GM12878 (cell line): Measurements from ENCODE around the gene FOXJ1. TPM values are rescaled to one million over a fixed set of nuclear protein-coding genes. Genes with fewer than 3 reads are reported as not detected.

ENCODE experiments used
- ATAC-seq: fragments of 200-7000 bp; cut with Tn5 transposase; 3 replicates; pipeline ENCODE4 v1.9.1; 2020; ENCODE audit warnings: mild to moderate bottlenecking, moderate library complexity
- BruUV-seq: library from RNA; stranded (reverse); fragments of 400-500 nt; replicated peaks from 2 replicates; lab custom pipeline; 2021; lab: Mats Ljungman, UMichigan
- CTCF ChIA-PET: fragments of 300-600 bp; sonication (Branson Sonifier 250); formaldehyde crosslinking; extraction: SDS; loops from one replicate; lab custom pipeline; 2021; ENCODE audit warnings: inconsistent platforms; lab: Yijun Ruan, JAX
- POLR2A ChIA-PET: fragments of 350-600 bp; formaldehyde crosslinking; extraction: SDS; loops from one replicate; lab custom pipeline; 2021; ENCODE audit warnings: inconsistent platforms; lab: Charles Lee
- RAD21 ChIA-PET: fragments of 300-600 bp; sonication (Branson Sonifier 250); formaldehyde crosslinking; loops from one replicate; lab custom pipeline; 2023; ENCODE audit warnings: antibody characterized with exemption; ENCODE audit not compliant: unreplicated experiment; lab: Charles Lee
- SMC1A ChIA-PET: fragments of 300-600 bp; sonication (Branson Sonifier 250); formaldehyde crosslinking; loops from one replicate; lab custom pipeline; 2023; ENCODE audit not compliant: unreplicated experiment, uncharacterized antibody; lab: Charles Lee
- DNase-seq: peaks from one replicate; pipeline ENCODE4 v3.0.0-alpha.2; 2011; ENCODE audit warnings: low read depth, low spot score
- FAIRE-seq: peaks from 3 replicates; lab custom pipeline; 2011; peaks lifted over from hg19 to GRCh38; lab: Jason Lieb, UNC
- H2AFZ ChIP-seq: 2 replicates; pipeline ENCODE4 v1.6.0; 2011; ENCODE audit warnings: low read depth, low read length, control low read depth; ENCODE audit not compliant: control insufficient read depth
- H3K27ac ChIP-seq: 2 replicates; pipeline ENCODE4 v1.5.1; 2011; ENCODE audit warnings: control low read depth; ENCODE audit not compliant: control insufficient read depth, insufficient read depth
- H3K27me3 ChIP-seq, 2 experiments: replicated peaks in 1 of 2; 2 replicates each; pipeline versions ENCODE4 v1.6.0 to v1.6.1; 2011; ENCODE audit warnings: low read length in 1 of 2; ENCODE audit not compliant: control insufficient read depth in 2 of 2, insufficient read depth in 2 of 2
- H3K36me3 ChIP-seq, 2 experiments: 2 replicates each; pipeline ENCODE4 v1.5.1; 2011; ENCODE audit warnings: low read length in 1 of 2; ENCODE audit not compliant: control insufficient read depth in 2 of 2, insufficient read depth in 2 of 2
- H3K4me1 ChIP-seq: 2 replicates; pipeline ENCODE4 v1.6.1; 2011; ENCODE audit warnings: mild to moderate bottlenecking, low read length, moderate library complexity, mixed read lengths; ENCODE audit not compliant: control insufficient read depth, insufficient read depth
- H3K4me2 ChIP-seq: 2 replicates; pipeline ENCODE4 v1.6.0; 2011; ENCODE audit warnings: control low read depth; ENCODE audit not compliant: control insufficient read depth, insufficient read depth
- H3K4me3 ChIP-seq: fragments of 200-600 bp; sonication (generic); 2 replicates; pipeline ENCODE4 v1.5.1; 2016
- H3K79me2 ChIP-seq: 2 replicates; pipeline ENCODE4 v1.6.0; 2011; ENCODE audit warnings: low read length; ENCODE audit not compliant: control insufficient read depth, insufficient read depth
- H3K9ac ChIP-seq: 2 replicates; pipeline ENCODE4 v1.8.0; 2011; ENCODE audit warnings: low read length, control low read depth, mixed read lengths; ENCODE audit not compliant: control insufficient read depth, insufficient read depth
- H3K9me3 ChIP-seq: replicated peaks from 3 replicates; pipeline ENCODE4 v1.5.1; 2011; ENCODE audit warnings: mild to moderate bottlenecking, low read length; ENCODE audit not compliant: control insufficient read depth, insufficient read depth
- H4K20me1 ChIP-seq: 2 replicates; pipeline ENCODE4 v1.6.0; 2011; ENCODE audit not compliant: control insufficient read depth, insufficient read depth
- BCLAF1 ChIP-seq: fragments of 450-650 bp; IDR thresholded peaks from 2 replicates; pipeline ENCODE4 v1.6.1; 2017; ENCODE audit warnings: antibody characterized with exemption, mild to moderate bottlenecking, moderate library complexity
- EZH2 ChIP-seq: IDR thresholded peaks from 2 replicates; pipeline ENCODE4 v1.6.1; 2012; ENCODE audit warnings: low read depth, mild to moderate bottlenecking, control low read depth, inconsistent platforms, low read length, borderline replicate concordance; ENCODE audit not compliant: control insufficient read depth
- FOXK2 ChIP-seq: fragments of 450-650 bp; IDR thresholded peaks from 2 replicates; pipeline ENCODE4 v1.6.1; 2017; ENCODE audit warnings: mild to moderate bottlenecking, moderate library complexity
- IKZF1 ChIP-seq: fragments of 450-650 bp; conservative IDR thresholded peaks from 2 replicates; pipeline ENCODE4 v1.6.1; 2017; ENCODE audit warnings: antibody characterized with exemption, mild to moderate bottlenecking
- IKZF2 ChIP-seq, 2 experiments: fragments of 450-650 bp; IDR thresholded peaks; 2 replicates each; pipeline ENCODE4 v1.6.1; 2017; ENCODE audit warnings: mild to moderate bottlenecking in 2 of 2, moderate library complexity in 2 of 2
- MLLT1 ChIP-seq: fragments of 450-650 bp; IDR thresholded peaks from 2 replicates; pipeline ENCODE4 v1.6.1; 2016; ENCODE audit warnings: mild to moderate bottlenecking
- MXI1 ChIP-seq: fragments of 150-350 bp; IDR thresholded peaks from 2 replicates; pipeline ENCODE4 v1.6.1; 2011; ENCODE audit warnings: low read depth, mild to moderate bottlenecking, inconsistent platforms, low read length, improper control_type of control experiment
- NRF1 ChIP-seq: conservative IDR thresholded peaks from 2 replicates; pipeline ENCODE4 v1.6.1; 2011; ENCODE audit warnings: mild to moderate bottlenecking, low read depth, low read length, improper control_type of control experiment
- PAX8 ChIP-seq: fragments of 450-650 bp; IDR thresholded peaks from 2 replicates; pipeline ENCODE4 v1.6.1; 2017; ENCODE audit warnings: mild to moderate bottlenecking, moderate library complexity
- RBBP5 ChIP-seq: fragments of 200-600 bp; sonication (generic); conservative IDR thresholded peaks from 2 replicates; pipeline ENCODE4 v1.6.1; 2016
- RELA ChIP-seq: fragments of 450-650 bp; IDR thresholded peaks from 2 replicates; pipeline ENCODE4 v1.8.0; 2014; ENCODE audit warnings: borderline replicate concordance; ENCODE audit not compliant: partially characterized antibody
- SREBF1 ChIP-seq: IDR thresholded peaks from 2 replicates; pipeline ENCODE4 v1.6.1; 2012; ENCODE audit warnings: mild to moderate bottlenecking, low read length
- STAT3 ChIP-seq: IDR thresholded peaks from 2 replicates; pipeline ENCODE4 v1.6.1; 2011; ENCODE audit warnings: low read depth, low read length, improper control_type of control experiment
- USF1 ChIP-seq: IDR thresholded peaks from 2 replicates; pipeline ENCODE4 v1.6.1; 2011; ENCODE audit warnings: borderline replicate concordance, low read depth, mild to moderate bottlenecking, moderate library complexity, mixed read lengths, low read length; ENCODE audit not compliant: insufficient read depth; ENCODE audit errors: extremely low read length
- WRNIP1 ChIP-seq: IDR thresholded peaks from 2 replicates; pipeline ENCODE4 v1.6.1; 2011; ENCODE audit warnings: low read depth, low read length, improper control_type of control experiment, borderline replicate concordance
- ZNF217 ChIP-seq: fragments of 450-650 bp; IDR thresholded peaks from 2 replicates; pipeline ENCODE4 v1.6.1; 2017; ENCODE audit warnings: antibody characterized with exemption, mild to moderate bottlenecking
- WGBS: methylation state at CpG from one replicate; pipeline ENCODE4 v1.1.6; 2016; ENCODE audit warnings: low lambda C conversion rate; ENCODE audit not compliant: insufficient replicate concordance, insufficient coverage; ENCODE audit errors: missing lambda C conversion rate; 5-methylcytosine and 5-hydroxymethylcytosine counted together
- in situ Hi-C: fragments of 300-500 bp; cut with MboI; formaldehyde crosslinking; loops from 9 replicates; pipeline ENCODE4 v1.14.3; 2018; ENCODE audit warnings: mixed read lengths
- intact Hi-C: fragments of 100-400 bp; cut with micrococcal nuclease; formaldehyde crosslinking; loops from one replicate; pipeline ENCODE4 v1.14.2; 2022; ENCODE audit not compliant: unreplicated experiment
- polyA plus RNA-seq, 11 experiments: library from polyadenylated mRNA; depleted of rRNA in 4 of 11; unstranded in 6 of 11; stranded (reverse) in 5 of 11; fragments of >200 nt; fragmentation: Nextera tagmentation in 4 of 11; fragmentation: Illumina TruSeq in 1 of 11; extraction: Ambion mirVana in 4 of 11; extraction: Trizol in 1 of 11; gene quantifications; 1 replicate in 1 of 11; 2 replicates in 10 of 11; pipeline versions ENCODE4 v1.2.1 to v1.2.3, GENCODE V29; 2011 to 2016; ENCODE audit warnings: inconsistent platforms in 2 of 11, missing spikeins in 2 of 11, low read depth in 1 of 11
- total RNA-seq, 4 experiments: library from RNA; depleted of rRNA in 3 of 4; stranded (reverse); fragments of >200 nt in 3 of 4; fragmentation: Illumina TruSeq in 1 of 4; extraction: Trizol in 1 of 4; gene quantifications; 2 replicates each; pipeline versions ENCODE4 v1.2.1 to v1.2.3, GENCODE V29; 2013 to 2021

Gene FOXJ1
- total and polyA plus RNA-seq, 10 of the 15 experiments (the other 5 are each of a cell fraction or from before 2014, with no cell fraction given), result not detected

- Histone ChIP-seq H3K4me1 (peaks cover 6% of the 10 kb centered on the region), H3K79me2 (peaks cover 14% of the 10 kb centered on the region), H3K9ac (peak overlapping the region; percentile 69; the same call in 1 of the 2 replicates), H3K9me3 (no peaks in the 10 kb centered on the region; the same call in 2 of the 3 replicates), H4K20me1 (no peaks in the 10 kb centered on the region), H3K4me2 (peak overlapping the region; percentile 86), H3K36me3 (peaks cover 1 to 10% of the 10 kb centered on the region in 2 experiments; a peak in 3 of 4 replicates), H3K27me3 (no peaks in the 10 kb centered on the region), H3K27ac (peak overlapping the region; percentile 71), H2AFZ (peak overlapping the region; percentile 90), H3K4me3 (peak overlapping the region; percentile 90)
- TSS peak; percentile 99 for BruUV-seq
- POLR2A ChIA-PET, result interaction anchor here (0.6 to 1.3 kb wide), 7 partner anchors 75 to 293 kb away, joined by 3 to 4 read pairs (median 3); partner anchors contain the start of gene UBALD2
- SMC1A ChIA-PET, result interaction anchor here (0.7 to 1.3 kb wide), 6 partner anchors 9 to 520 kb away, joined by 3 to 4 read pairs (median 4); no protein-coding TSS in a partner anchor
- no peak for FAIRE-seq
- CTCF ChIA-PET, result interaction anchor here (0.7 to 7.6 kb wide), 9 partner anchors 8 to 199 kb away, joined by 3 to 40 read pairs (median 4); no protein-coding TSS in a partner anchor
- in situ Hi-C loops (no loop called here), intact Hi-C loops (no loop called here)
- TF ChIP-seq ZNF217 (no peak), PAX8 (no peak), SREBF1 (no peak), RELA (no peak), STAT3 (no peak), USF1 (no peak), IKZF2 (IDR thresholded peaks at IDR 0.05) (0 out of 4 replicates have a peak, but pooled peaks of 1 of the 2 experiments have one; percentile 13), IKZF1 (0 out of 2 replicates have a peak, but pooled peaks have one; percentile 9), FOXK2 (no peak), MXI1 (0 out of 2 replicates have a peak, but pooled peaks have one; percentile 28), RBBP5 (no peak), WRNIP1 (0 out of 2 replicates have a peak, but pooled peaks have one; percentile 11), BCLAF1 (no peak), NRF1 (no peak), EZH2 (no peak), MLLT1 (peak; percentile 89; the same call in 1 of the 2 replicates)
- ATAC-seq, result no peak; the same call in 2 of the 3 replicates
- no peak for DNase-seq
- RAD21 ChIA-PET, result interaction anchor here (0.7 to 1.2 kb wide), 3 partner anchors 23 to 199 kb away, joined by 3 to 4 read pairs (median 3); no protein-coding TSS in a partner anchor
- 82% methylated on average over 28 of the region's 29 CpGs for WGBS
These were observed 36.7 kb downstream of the FOXJ1 start for GRCh38 chr17:76104140-76104895.
